GM19395 (cell line): ENCODE results near the gene VWC2L.
A peak's percentile ranks its signal among the peaks of the same experiment; 100 is the strongest.

Experiments
- ATAC-seq: cut with Tn5 transposase; IDR thresholded peaks from one replicate; pipeline ENCODE4 v1.9.1; 2021; ENCODE audit warnings: mild to moderate bottlenecking, moderate library complexity; ENCODE audit not compliant: unreplicated experiment

Gene VWC2L

DNA sequence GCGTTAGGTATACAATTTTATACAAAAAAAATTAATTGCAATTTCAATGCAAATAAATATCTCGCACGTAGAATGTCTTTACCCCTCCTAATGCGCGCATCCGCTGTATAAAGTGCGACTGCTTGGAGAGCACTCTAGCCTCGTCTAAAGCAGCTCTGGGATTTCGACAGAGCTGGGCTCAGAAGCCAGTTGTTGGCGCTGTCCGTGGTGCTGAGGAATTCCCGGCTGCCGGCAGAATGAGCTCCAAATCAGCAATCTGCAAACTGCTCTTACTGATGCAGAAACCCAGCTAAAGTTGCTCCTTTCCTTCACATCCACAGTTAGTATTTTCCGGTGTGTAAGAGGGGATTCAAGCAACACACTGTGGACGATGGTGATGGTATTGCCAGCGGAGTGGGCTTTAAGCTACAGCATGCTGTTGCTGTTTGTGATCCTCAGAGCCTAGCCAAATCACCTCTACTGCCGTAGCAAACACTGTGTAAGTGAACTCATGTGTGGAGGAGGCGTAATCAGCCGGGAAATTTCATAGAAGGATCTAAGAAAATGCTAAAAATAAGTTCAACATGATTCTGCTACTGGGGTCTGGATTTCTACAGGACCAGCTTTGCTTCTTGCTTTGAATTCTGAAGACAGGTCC, at the start of gene VWC2L:
VWC2L (plus strand) TSS at position 137 of the 637 bp plus-strand sequence. CDS start 3,140 bp downstream, outside the sequence.
- ATAC-seq = peak; percentile 85

DNA sequence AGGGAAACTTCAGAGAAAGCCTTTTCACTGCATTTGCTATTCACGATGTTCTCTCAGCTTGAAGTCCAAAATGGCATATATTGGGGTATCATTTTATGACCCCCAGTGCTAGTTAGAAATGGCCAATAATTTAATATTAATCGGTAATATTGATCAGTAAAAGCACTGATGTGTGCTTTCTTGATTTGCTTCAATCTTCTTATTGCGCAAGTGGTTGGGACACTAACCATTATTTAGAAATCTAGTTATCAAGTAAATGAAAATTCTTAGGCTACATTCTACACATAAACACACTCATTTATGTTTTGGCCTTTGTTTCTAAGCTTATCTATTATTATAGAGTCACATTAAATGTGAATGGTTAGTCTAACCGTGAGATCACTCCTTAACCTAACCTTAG, 49.7 kb upstream of the VWC2L start:
- ATAC-seq = no peak

DNA sequence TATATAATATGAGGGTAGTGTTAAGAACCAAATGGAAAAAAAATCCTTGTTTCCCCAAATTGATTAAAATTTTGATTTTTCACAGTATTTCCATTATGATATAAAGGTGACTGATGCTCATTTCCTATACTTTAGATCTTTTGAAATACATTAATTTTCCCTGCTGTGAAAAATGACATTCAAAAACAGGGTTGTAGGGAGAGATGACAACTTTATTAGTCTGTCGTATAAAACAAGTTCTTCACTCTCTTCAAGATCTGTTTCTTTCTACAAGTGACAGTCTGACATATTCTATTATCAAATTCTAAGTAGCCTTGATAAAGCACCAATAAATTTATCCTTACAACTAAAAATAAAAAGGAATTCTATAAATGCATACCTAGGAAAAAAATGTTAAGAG, 45.3 kb upstream of the VWC2L start:
- no peak for ATAC-seq

DNA sequence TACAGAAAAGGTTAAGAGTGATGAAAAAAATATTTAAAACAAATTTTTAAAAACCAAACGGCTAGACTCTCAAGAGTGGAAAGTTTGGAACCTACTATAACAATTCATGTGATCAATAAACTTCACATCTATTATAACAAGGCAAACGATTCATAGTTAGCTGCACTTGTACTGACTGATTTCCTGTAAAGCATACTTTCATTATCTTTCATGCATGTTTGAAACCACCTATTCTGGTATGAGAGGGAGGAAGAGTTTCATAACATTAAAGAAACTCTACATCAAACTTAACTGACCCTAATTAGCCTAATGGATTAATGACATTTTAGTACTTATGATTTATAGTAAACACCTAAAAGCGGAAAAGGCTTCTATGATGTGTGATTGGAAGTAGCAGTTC, 43.7 kb upstream of the VWC2L start:
- no peak for ATAC-seq

DNA sequence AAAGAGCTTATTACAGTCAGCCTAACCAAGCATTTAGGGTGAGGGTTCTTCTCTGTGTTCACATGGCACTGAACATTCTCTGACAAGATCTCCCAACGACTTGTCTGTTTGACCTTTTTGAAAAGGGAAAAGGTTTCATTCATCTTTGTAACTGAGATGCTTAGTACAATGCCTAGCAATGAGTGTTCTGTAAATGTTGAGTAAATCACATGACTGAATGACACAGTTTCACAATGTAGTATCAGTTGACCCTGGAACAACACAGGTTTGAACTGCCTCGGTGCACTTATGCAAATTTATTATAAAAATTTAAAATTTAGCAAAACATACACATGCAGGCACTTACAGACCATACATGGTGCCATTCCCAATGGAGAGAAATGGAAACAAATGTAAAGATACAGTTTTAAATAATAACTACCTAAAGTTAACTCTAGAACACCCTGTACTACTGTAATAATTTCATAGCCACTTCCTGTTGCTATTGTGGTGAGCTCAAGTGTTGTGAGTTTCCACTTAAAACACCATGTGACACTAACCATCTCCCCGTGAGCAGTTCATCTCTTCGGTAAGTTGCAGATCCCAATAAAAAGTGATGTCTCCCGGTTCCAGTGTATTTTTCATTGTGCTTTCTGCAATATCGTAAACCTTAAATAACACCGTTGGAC, 34.1 kb upstream of the VWC2L start:
- ATAC-seq = no peak

- no peak for ATAC-seq
Measured at GRCh38 chr2:214377286-214377624, 33.6 kb upstream of the VWC2L start.

- no peak for ATAC-seq
Measured at GRCh38 chr2:214378455-214379103, 32.3 kb upstream of the VWC2L start.

- no peak for ATAC-seq
Measured at GRCh38 chr2:214379227-214379626, 31.6 kb upstream of the VWC2L start.

DNA sequence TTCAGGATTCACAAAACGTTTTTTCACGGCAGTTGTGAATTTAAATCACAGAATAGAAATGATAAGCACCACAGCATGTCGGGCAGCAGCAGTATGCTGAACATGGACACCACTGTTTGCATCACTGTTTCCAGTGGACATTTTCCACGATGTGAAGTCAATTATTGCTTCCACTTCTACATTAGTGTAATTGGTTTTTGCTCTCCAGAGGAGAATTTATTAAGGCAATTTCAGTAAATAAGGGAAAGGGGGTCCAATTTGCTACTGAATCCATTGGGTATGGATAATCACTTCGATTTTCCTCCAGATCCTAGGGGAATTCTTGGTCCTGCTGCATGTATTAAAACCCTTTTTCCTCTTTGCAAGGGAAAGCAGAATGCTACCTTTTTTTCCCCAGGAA, 30.2 kb upstream of the VWC2L start:
- ATAC-seq = no peak

DNA sequence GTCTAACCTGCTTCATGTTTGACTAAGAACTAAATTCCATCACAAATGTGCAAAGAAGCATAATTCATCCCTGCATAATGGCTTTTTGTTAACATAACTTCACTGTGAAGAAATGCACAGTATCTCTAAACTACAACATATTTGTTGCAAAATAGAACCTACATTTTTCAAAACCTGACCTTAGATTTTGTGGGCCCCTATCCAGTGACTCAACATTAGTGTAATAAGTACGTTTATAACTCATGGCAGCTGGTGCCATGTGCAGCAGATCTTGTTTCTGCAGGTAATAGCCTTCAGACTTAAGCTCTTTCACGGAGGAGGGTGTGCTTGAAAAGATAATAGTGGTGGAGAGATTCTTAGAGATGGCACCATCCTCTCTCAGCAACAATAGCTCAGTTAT, 28.6 kb upstream of the VWC2L start:
- ATAC-seq = no peak

- no peak for ATAC-seq
Measured at GRCh38 chr2:214386720-214387119, 24.1 kb upstream of the VWC2L start.

DNA sequence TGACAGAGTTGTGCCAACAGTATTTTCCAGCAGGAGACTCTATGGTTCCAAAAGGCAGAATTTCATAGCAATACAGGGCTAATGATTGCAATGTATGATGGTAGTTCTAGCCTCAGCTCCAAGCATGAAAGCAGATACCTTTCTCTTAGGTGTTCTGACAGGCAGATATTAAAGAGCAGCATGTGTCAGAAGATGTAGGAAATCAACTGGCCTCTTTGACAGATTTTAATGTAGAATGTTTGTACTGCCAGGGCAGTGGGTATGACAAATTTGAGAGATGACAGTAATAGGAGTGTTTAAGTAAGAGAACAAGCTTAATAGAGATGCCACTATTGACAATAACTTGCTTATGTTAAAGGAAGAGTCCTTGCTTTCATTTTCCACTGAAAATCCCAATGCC, 21.5 kb upstream of the VWC2L start:
- no peak for ATAC-seq

DNA sequence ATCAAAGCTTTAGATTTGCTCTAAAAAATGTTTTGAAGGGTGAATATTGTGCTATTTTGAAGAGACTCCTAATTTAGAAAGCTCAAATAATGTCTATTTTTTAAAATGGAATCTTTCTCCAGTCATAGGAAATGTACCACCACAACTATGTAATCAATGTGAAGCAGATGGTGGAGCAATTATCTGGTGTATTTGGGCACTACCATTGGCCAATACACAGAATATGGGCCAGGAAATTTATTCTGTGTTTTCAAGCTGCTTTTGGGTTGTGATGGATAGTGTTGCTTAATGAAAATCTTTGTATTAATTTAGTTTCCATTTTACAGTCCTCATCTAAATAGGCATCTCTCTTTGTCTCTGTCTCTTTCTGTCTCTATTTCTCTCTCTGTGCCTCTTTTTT, 17.1 kb upstream of the VWC2L start:
- no peak for ATAC-seq

DNA sequence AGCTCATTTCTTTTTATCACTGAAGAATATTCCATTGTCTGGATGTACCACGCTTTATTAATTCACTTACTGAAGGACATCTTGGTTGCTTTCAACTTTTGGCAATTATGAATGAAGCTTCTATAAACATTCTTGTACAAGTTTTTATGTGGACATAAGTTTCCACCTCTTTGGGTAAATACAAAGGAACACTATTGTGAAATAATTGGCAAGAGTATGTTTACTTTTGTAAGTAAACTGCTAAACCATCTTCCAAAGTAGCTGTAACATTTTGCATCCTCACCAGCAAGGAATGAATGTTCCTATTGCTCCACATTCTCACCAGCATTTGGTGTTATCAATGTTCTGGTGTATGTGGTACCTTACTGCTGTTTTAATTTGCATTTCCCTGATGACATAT, 15.8 kb upstream of the VWC2L start:
- no peak for ATAC-seq

- no peak for ATAC-seq
Measured at GRCh38 chr2:214401580-214401979, 9.3 kb upstream of the VWC2L start.

DNA sequence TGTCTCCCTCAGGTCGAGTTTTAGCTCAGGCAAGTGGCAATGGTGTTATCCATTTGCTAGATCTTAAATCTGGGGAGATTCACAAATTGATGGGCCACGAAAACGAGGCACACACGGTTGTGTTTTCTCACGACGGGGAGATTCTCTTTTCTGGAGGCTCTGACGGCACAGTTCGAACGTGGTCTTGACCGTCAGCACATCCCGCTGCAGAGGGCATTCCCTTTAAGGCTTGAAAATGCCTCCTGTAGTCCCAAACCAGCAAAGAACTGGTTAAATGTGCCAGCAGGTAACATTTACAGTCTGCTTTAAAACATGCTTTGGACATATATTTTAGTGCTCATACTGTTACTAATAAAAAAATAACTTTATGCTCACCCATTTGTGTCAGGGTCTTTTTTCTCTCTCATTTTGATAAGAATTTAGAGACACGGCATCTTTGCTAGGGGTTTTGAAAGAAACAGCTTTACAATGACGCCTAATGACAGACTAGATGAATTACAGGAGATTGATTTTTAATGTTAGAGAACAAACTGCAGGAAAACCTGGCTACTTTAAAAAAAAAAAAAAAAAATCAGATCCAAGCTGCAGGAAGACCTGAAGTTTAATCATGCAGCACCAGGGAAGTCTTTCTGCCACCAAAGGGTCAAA, 602 bp upstream of the VWC2L start:
- no peak for ATAC-seq

DNA sequence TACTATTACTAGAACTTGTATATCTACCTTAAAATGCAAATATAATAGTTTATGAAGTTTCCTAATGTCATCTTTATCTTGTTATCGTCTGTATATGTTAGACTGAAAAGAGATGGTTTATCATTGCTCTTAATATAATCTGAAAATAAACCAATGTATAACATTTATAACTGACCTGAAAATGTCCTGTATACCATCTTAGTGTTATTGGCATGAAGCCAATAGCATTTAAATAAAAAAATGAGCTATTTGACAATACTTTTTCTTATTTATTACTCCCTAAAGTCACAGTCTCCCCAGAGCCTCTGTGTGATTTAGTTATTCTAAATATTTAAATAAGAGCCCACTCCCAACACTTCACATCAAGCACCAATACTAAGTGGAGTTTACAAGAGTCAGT, 1.8 kb downstream of the VWC2L start:
- no peak for ATAC-seq

GRCh38 chr2:214436470-214436869, 25.6 kb downstream of the VWC2L start:
- no peak for ATAC-seq

DNA sequence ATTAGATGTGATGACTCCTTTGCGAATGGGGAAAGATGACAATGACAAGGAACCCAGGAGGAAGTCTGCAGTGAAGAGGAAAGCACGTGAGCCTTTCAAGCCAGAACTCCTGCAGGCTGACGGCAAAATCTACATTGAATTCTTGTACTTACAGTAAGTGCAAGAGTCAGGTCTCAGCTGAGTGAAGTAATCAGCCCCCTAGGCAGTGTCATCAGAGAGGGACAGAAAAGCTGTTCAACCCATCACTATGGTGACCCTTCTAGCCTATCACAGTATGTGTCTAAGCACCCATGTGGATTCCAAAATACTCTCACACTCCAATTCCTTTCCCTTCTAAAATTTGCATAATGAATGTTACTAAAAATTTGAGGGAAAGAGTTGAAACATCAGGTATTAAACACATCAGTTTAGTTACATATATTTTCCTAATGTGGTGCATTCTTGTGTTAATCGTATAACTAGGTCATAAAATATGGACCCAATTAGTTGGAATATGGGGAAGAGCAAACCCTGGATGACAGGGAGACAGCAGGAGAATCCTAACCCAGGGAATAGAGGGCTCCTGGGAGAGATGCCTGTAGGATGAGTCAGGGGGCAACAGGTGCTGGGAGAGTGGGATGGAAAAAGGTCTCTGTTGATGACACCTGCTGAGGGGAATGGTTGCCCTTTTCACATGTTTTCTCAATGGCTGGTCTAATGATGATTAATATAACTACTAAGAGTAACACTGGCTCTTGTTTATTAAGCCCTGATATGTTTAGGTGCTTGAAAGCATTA, 39.5 kb downstream of the VWC2L start:
- ATAC-seq = no peak

GRCh38 chr2:214451516-214452275, 40.8 kb downstream of the VWC2L start:
- no peak for ATAC-seq
